ENCODE measurements around the gene VEZF1. TPM values are rescaled to one million over a fixed set of nuclear protein-coding genes. Genes with fewer than 3 reads are reported as not detected.

Gene VEZF1
- total and polyA plus RNA-seq, 2 of the 8 experiments (the other 6 are each of a cell fraction or from before 2014, with no cell fraction given), result 28.9 to 61.9 TPM

DNA sequence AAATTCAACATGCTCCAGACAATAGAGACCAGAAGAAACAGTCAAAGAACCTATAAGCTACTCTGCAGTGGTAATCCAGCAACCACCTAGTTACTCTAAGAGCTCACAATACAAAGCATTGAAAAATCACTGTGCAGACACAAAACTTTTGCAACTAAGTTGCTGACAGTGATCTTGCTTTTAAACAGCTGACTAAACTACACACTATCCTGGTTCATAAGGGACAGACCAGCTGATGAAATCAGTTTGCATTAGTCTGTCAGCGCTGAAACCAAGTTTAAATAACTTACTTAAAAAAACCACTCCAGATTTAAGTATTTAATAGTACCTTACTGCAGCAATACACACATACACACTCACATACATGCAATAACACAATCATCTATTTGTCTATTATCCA is 4.6 kb downstream of the VEZF1 start:
- Histone ChIP-seq H3K14ac (ENCODE audit: insufficient read length) (no peak overlapping the region), H3K4me1 (replicated peaks in 1 of 4; ENCODE audit: control insufficient read depth in 3 of 4, insufficient read depth in 4 of 4, low read length in 3 of 4) (peaks cover 0 to 2% (median 0%) of the 10 kb centered on the region in 4 experiments; a peak in 1 of 7 replicates), H2BK12ac (ENCODE audit: low read depth, low read length) (no peak overlapping the region), H3K27me3 (replicated peaks in 1 of 4; ENCODE audit: control insufficient read depth in 3 of 4, extremely low read depth in 1 of 4, insufficient read depth in 3 of 4, low read length in 3 of 4) (no peaks in the 10 kb centered on the region), H3K23ac (ENCODE audit: insufficient read length) (no peak overlapping the region), H2AK5ac (ENCODE audit: low read depth, low read length) (no peak overlapping the region), H3K4me3 (ENCODE audit: extremely low read depth in 1 of 4, insufficient read depth in 2 of 4, low read depth in 3 of 4, low read length in 4 of 4) (no peak overlapping the region), H4K8ac (ENCODE audit: extremely low read depth, insufficient read depth, low read length) (no peak overlapping the region), H3K9ac (replicated peaks in 1 of 4; ENCODE audit: extremely low read depth in 1 of 4, low read depth in 3 of 4, low read length in 3 of 4) (no peak overlapping the region), H3K56ac (replicated peaks; ENCODE audit: insufficient read length, low read depth, low read length) (no peak overlapping the region), H4K91ac (replicated peaks; ENCODE audit: insufficient read length, low read length) (no peak overlapping the region), H3K4ac (replicated peaks; ENCODE audit: insufficient read length, low read depth, low read length) (no peak overlapping the region), H3K27ac (ENCODE audit: low read depth, low read length) (no peak overlapping the region), H2BK120ac (replicated peaks; ENCODE audit: low read depth, low read length) (no peak overlapping the region), H3K36me3 (ENCODE audit: control insufficient read depth in 2 of 4, insufficient read depth in 4 of 4, low read length in 3 of 4) (peaks cover 7 to 40% (median 28%) of the 10 kb centered on the region in 4 experiments), H2BK15ac (ENCODE audit: low read length) (no peak overlapping the region), H3K4me2 (ENCODE audit: insufficient read depth in 1 of 2, low read depth in 2 of 2, low read length in 2 of 2) (no peak overlapping the region), H3K79me1 (ENCODE audit: low read depth, low read length) (peaks cover 5% of the 10 kb centered on the region; the same call in 1 of the 2 replicates), H2AFZ (ENCODE audit: low read length) (no peak overlapping the region), H4K20me1 (replicated peaks in 1 of 2; ENCODE audit: control insufficient read depth in 1 of 2, insufficient read depth in 2 of 2, low read length in 2 of 2) (peaks cover 2 to 15% of the 10 kb centered on the region in 2 experiments), H3K79me2 (ENCODE audit: control insufficient read depth in 1 of 2, insufficient read depth in 2 of 2, low read length in 2 of 2) (peaks cover 6 to 61% of the 10 kb centered on the region in 2 experiments), H2BK5ac (ENCODE audit: low read depth, low read length) (no peak overlapping the region), H2BK20ac (ENCODE audit: low read length) (no peak overlapping the region), H3K9me3 (ENCODE audit: insufficient read depth in 2 of 2, low read depth in 1 of 2, low read length in 1 of 2) (no peaks in the 10 kb centered on the region), H4K5ac (ENCODE audit: insufficient read length, low read depth, low read length) (no peak overlapping the region), H3K23me2 (ENCODE audit: low read depth, low read length) (peaks cover 5% of the 10 kb centered on the region), H3K18ac (ENCODE audit: extremely low read depth, low read length) (no peak overlapping the region)
- DNase-seq (ENCODE audit: low read depth in 1 of 2, low spot score in 2 of 2), result no peak
- TF ChIP-seq POU5F1 (IDR thresholded peaks at IDR 0.05; ENCODE audit: low read depth, low read length), result no peak
- no peak for TF ChIP-seq EP300 (IDR thresholded peaks at IDR 0.05; ENCODE audit: borderline replicate concordance in 1 of 2, low read depth in 2 of 2, low read length in 2 of 2)
- no peak for TF ChIP-seq POLR2AphosphoS5 (IDR thresholded peaks at IDR 0.05; ENCODE audit: low read depth, low read length)
- TF ChIP-seq CEBPB (IDR thresholded peaks at IDR 0.05; ENCODE audit: low read depth, low read length), result no peak
- TF ChIP-seq, protein P1, sequence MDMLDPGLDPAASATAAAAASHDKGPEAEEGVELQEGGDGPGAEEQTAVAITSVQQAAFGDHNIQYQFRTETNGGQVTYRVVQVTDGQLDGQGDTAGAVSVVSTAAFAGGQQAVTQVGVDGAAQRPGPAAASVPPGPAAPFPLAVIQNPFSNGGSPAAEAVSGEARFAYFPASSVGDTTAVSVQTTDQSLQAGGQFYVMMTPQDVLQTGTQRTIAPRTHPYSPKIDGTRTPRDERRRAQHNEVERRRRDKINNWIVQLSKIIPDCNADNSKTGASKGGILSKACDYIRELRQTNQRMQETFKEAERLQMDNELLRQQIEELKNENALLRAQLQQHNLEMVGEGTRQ (IDR thresholded peaks at IDR 0.05; ENCODE audit: low read length), result no peak
- TF ChIP-seq CTBP2 (IDR thresholded peaks at IDR 0.05; ENCODE audit: borderline replicate concordance, insufficient read depth, insufficient read length, low read length), result no peak
- no peak for TF ChIP-seq KDM1A (IDR thresholded peaks at IDR 0.05; ENCODE audit: borderline replicate concordance, low read length)
- TF ChIP-seq CBX5 (IDR thresholded peaks at IDR 0.05; ENCODE audit: low read depth, low read length), result no peak
- no peak for TF ChIP-seq TBP (IDR thresholded peaks at IDR 0.05; ENCODE audit: low read depth, low read length)
- no peak for TF ChIP-seq HDAC6 (IDR thresholded peaks at IDR 0.05; ENCODE audit: low read depth, low read length)
- 97% methylated on average over 1 of the region's 1 CpG; no CpG with 5 or more reads in 1 of the 2 experiments for WGBS, 2 experiments (ENCODE audit: extremely low coverage in 1 of 2, insufficient coverage in 1 of 2, insufficient read length in 1 of 2, insufficient replicate concordance in 2 of 2, low coverage in 1 of 2, low lambda C conversion rate in 2 of 2, missing lambda C conversion rate in 1 of 2)
- FAIRE-seq, result no peak
- ChIA-PET POLR2A (ENCODE audit: partially characterized antibody) (interaction anchor here (1.0 to 3.5 kb wide), 5 partner anchors 10 to 78 kb away, joined by 3 to 27 read pairs (median 4); no protein-coding TSS in a partner anchor), CTCF (ENCODE audit: partially characterized antibody) (interaction anchor here (0.7 to 3.1 kb wide), 14 partner anchors 12 to 150 kb away, joined by 3 to 10 read pairs (median 4); partner anchors contain the start of gene CUEDC1)

Measured in H1 (cell line).